ENCODE measurements around the gene XPO5.

DNA sequence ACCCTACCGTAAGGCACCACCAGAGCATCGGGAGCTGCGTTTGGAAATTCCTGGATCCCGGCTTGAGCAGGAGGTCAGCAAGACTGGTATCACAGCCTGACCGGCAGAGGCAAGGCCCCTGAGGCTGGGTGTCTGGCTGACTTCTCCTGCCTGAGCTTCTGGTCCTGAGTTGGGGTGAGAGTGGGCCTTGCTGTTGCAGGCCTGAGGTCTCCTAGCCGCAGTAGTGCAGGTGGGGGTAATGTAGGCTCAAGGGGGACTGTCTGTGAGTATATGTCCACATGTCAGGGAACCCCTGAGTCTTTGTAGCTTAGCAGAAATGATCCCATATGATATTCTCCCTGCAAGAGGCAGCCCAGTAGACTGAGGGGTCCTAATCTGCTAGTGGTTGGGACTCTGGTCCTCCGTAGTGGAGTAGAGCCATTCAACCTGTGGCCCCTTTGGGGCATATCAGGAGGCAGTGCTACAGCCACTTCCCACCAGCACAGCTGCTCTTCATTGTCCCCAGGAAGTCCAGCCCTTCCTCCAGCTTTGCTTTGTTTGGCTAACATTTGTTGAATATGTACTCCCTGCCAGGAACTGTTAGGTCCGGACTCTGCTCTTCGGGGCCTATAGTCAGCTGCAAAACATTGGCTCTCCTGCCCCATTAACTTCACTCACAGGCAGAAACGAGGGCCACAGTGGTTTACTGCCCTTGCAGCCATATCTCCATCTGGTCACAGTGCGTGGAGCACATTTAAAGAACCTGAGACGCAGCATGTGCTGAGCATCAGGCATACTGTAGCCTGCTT, 76.6 kb downstream of the XPO5 start:
- TF ChIP-seq, protein P1, sequence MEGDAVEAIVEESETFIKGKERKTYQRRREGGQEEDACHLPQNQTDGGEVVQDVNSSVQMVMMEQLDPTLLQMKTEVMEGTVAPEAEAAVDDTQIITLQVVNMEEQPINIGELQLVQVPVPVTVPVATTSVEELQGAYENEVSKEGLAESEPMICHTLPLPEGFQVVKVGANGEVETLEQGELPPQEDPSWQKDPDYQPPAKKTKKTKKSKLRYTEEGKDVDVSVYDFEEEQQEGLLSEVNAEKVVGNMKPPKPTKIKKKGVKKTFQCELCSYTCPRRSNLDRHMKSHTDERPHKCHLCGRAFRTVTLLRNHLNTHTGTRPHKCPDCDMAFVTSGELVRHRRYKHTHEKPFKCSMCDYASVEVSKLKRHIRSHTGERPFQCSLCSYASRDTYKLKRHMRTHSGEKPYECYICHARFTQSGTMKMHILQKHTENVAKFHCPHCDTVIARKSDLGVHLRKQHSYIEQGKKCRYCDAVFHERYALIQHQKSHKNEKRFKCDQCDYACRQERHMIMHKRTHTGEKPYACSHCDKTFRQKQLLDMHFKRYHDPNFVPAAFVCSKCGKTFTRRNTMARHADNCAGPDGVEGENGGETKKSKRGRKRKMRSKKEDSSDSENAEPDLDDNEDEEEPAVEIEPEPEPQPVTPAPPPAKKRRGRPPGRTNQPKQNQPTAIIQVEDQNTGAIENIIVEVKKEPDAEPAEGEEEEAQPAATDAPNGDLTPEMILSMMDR (IDR thresholded peaks at IDR 0.05), result no peak
- no peak for TF ChIP-seq POLR2A (IDR thresholded peaks at IDR 0.05)

Data from right lobe of liver (tissue), 4 donors.